DND-41 (cell line): ENCODE results near the gene NTM.
A peak's percentile ranks its signal among the peaks of the same experiment; 100 is the strongest.

Source experiments
- ATAC-seq: fragments of 200-7000 bp; cut with Tn5 transposase; 3 replicates; pipeline ENCODE4 v1.9.1; 2021; ENCODE audit warnings: low read depth; ENCODE audit not compliant: insufficient read depth
- DNase-seq: peaks from one replicate; pipeline ENCODE4 v3.0.0-alpha.2; 2020
- H2AFZ ChIP-seq: 2 replicates; pipeline ENCODE4 v1.6.0; 2012; ENCODE audit warnings: low read depth, low read length
- H3K27ac ChIP-seq: 2 replicates; pipeline ENCODE4 v1.5.1; 2012; ENCODE audit warnings: low read length, inconsistent platforms
- H3K27me3 ChIP-seq: fragments of 200-600 bp; sonication (generic); 2 replicates; pipeline ENCODE4 v1.6.0; 2012; ENCODE audit warnings: low read length, mild to moderate bottlenecking, inconsistent platforms; ENCODE audit not compliant: insufficient read depth, poor library complexity
- H3K36me3 ChIP-seq: 2 replicates; pipeline ENCODE4 v1.5.1; 2012; ENCODE audit warnings: low read length, inconsistent platforms; ENCODE audit not compliant: insufficient read depth
- H3K4me1 ChIP-seq: 2 replicates; pipeline ENCODE4 v1.5.1; 2012; ENCODE audit warnings: mild to moderate bottlenecking, low read length; ENCODE audit not compliant: insufficient read depth
- H3K4me2 ChIP-seq: 2 replicates; pipeline ENCODE4 v1.6.0; 2012; ENCODE audit warnings: mild to moderate bottlenecking, moderate library complexity, low read length, inconsistent platforms; ENCODE audit not compliant: insufficient read depth
- H3K4me3 ChIP-seq, 2 experiments: fragments of 200-600 bp in 1 of 2; shearing (Covaris generic) in 1 of 2; 2 replicates each; pipeline ENCODE4 v1.5.1; 2012 to 2016; ENCODE audit warnings: inconsistent platforms in 2 of 2, low read length in 2 of 2, mild to moderate bottlenecking in 2 of 2, low read depth in 1 of 2, moderate library complexity in 1 of 2
- H3K79me2 ChIP-seq: 2 replicates; pipeline ENCODE4 v1.6.0; 2012; ENCODE audit warnings: low read length, inconsistent platforms; ENCODE audit not compliant: insufficient read depth
- H3K9ac ChIP-seq: 2 replicates; pipeline ENCODE4 v1.6.0; 2012; ENCODE audit warnings: low read depth, mild to moderate bottlenecking, inconsistent platforms, low read length, moderate library complexity
- H3K9me3 ChIP-seq: 2 replicates; pipeline ENCODE4 v1.5.1; 2012; ENCODE audit warnings: low read length, moderate library complexity, mild to moderate bottlenecking, inconsistent platforms; ENCODE audit not compliant: insufficient read depth, severe bottlenecking
- H4K20me1 ChIP-seq: 2 replicates; pipeline ENCODE4 v1.6.0; 2012; ENCODE audit warnings: low read length; ENCODE audit not compliant: insufficient read depth
- EZH2 ChIP-seq: IDR thresholded peaks from 3 replicates; pipeline ENCODE4 v1.6.1; 2012; ENCODE audit warnings: borderline replicate concordance, low read depth, mild to moderate bottlenecking, moderate library complexity, low read length, inconsistent platforms; ENCODE audit not compliant: severe bottlenecking
- TF ChIP-seq, protein P1 (sequence below): IDR thresholded peaks from 2 replicates; pipeline ENCODE4 v1.5.1; 2012; ENCODE audit warnings: borderline replicate concordance, low read length, moderate library complexity, mild to moderate bottlenecking; ENCODE audit not compliant: poor library complexity, severe bottlenecking; ENCODE audit errors: extremely low read depth

Gene NTM

DNA sequence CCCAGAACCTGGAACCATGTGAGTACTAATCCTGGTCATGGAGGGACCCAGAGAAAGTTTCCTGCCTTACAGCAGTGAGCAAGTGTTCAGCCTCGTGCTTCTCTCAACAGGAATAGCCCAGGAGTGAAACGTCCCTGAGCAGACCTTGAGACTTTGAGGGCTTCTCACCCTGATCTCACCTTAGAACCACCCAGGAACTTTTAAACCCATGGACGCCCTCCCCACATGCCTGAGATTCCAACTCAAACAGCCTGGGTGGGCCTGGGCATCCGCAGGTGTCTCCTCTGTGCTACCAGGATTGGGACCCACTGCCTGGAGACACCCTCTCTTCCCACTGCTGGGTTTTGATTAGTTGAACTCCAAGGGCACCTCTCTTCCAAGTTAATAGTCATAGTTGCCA, 297.2 kb downstream of the NTM start:
- Histone ChIP-seq H2AFZ (no peak overlapping the region), H3K9me3 (no peaks in the 10 kb centered on the region), H3K27me3 (no peaks in the 10 kb centered on the region), H3K4me1 (peaks cover 10% of the 10 kb centered on the region), H3K9ac (no peak overlapping the region), H3K36me3 (no peaks in the 10 kb centered on the region), H4K20me1 (no peaks in the 10 kb centered on the region), H3K4me3 (no peak overlapping the region), H3K27ac (no peak overlapping the region), H3K4me2 (no peak overlapping the region), H3K79me2 (no peaks in the 10 kb centered on the region)
- no peak for TF ChIP-seq EZH2
- TF ChIP-seq, protein P1, sequence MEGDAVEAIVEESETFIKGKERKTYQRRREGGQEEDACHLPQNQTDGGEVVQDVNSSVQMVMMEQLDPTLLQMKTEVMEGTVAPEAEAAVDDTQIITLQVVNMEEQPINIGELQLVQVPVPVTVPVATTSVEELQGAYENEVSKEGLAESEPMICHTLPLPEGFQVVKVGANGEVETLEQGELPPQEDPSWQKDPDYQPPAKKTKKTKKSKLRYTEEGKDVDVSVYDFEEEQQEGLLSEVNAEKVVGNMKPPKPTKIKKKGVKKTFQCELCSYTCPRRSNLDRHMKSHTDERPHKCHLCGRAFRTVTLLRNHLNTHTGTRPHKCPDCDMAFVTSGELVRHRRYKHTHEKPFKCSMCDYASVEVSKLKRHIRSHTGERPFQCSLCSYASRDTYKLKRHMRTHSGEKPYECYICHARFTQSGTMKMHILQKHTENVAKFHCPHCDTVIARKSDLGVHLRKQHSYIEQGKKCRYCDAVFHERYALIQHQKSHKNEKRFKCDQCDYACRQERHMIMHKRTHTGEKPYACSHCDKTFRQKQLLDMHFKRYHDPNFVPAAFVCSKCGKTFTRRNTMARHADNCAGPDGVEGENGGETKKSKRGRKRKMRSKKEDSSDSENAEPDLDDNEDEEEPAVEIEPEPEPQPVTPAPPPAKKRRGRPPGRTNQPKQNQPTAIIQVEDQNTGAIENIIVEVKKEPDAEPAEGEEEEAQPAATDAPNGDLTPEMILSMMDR = no peak
- DNase-seq (no peak), ATAC-seq (no peak)

DNA sequence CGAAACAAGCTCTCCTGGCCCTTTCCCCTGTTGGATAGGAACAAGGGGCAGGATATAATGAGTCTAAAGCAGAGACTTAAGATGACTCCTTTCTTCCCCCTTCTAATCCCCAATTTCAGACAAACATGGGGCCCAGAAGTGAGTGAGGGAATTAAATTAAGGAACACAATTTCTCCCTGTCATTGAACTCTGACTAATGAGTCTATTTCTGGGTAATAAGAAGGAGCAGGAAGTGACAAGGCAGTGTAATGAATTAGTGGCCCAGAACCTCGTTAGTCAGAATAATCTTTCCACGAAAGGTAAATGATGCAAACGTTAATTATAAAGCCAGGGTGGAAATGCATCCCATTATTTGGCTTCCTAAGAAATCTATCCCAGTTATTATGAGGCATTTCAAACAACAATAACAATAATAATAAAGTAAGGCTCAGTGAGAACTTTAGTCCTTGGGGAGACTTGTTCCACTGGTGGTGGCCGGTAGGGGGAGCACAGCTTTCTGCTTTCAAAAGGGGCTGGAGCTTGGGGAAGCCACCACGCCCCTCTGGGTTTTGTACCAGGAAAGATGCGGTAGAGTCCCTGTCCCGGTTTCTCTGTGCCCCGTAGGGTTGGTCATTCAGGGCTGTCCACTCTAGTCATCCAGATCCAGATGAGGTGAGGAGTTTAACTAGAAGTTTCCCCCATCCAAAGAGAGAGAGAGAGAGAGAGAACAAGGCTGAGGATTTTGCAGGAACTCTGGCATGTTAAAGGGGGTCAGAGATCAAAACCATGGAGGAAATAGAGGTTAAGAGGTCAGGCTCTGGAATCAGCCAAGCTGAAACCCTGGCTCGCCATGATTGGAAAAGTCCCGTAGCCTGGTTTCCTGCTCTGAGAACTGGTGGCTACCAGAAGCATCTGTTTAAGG, 298.3 kb downstream of the NTM start:
- H3K4me3 ChIP-seq = no peak overlapping the region
- no peak overlapping the region for H3K4me2 ChIP-seq

DNA sequence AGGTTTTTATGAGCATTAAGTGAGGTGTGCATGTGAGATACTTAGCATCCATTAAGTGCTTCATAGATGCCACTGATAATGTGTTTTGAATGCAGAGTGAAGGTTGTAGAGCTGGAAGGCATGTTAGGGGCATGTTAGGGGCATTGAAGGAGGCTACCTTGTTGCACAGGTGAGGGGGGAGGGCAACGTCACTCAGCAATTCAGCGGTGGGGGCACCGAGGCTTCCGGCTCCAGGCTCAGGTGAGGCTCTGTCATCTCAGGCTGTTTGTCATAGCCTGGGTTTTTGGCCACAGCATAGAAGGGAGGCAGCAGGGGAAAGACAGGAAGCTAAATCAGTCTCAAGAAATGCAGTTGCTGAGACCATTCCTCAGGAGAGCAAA, 299.0 kb downstream of the NTM start:
- no peak overlapping the region for H3K4me3 ChIP-seq
- no peaks in the 10 kb centered on the region for H3K27me3 ChIP-seq
- H2AFZ ChIP-seq = no peak overlapping the region
- no peak overlapping the region for H3K27ac ChIP-seq
- no peaks in the 10 kb centered on the region for H3K4me1 ChIP-seq
- H3K9me3 ChIP-seq = no peaks in the 10 kb centered on the region
- no peak overlapping the region for H3K9ac ChIP-seq
- no peaks in the 10 kb centered on the region for H3K79me2 ChIP-seq
- ATAC-seq (no peak), DNase-seq (no peak)
- TF ChIP-seq EZH2 = no peak
- TF ChIP-seq, protein P1 = no peak
- no peak overlapping the region for H3K4me2 ChIP-seq
- H3K36me3 ChIP-seq = no peaks in the 10 kb centered on the region
- no peaks in the 10 kb centered on the region; the same call in 1 of the 2 replicates for H4K20me1 ChIP-seq

More for the DNA sequence above, 298.3 kb downstream of the NTM start:
- ATAC-seq = peak; percentile 71
- Histone ChIP-seq H3K27ac (no peak overlapping the region), H4K20me1 (no peaks in the 10 kb centered on the region), H3K9ac (no peak overlapping the region), H3K79me2 (no peaks in the 10 kb centered on the region), H3K27me3 (no peaks in the 10 kb centered on the region), H2AFZ (no peak overlapping the region), H3K36me3 (no peaks in the 10 kb centered on the region), H3K4me1 (no peaks in the 10 kb centered on the region), H3K9me3 (no peaks in the 10 kb centered on the region)
- TF ChIP-seq, protein P1 = peak; percentile 61
- no peak for TF ChIP-seq EZH2
- DNase-seq = peak; percentile 61
